SJSA1 (cell line): ENCODE measurements around the gene OR6B2. TPM values are rescaled to one million over a fixed set of nuclear protein-coding genes. Genes with fewer than 3 reads are reported as not detected.

Experiments used
- DNase-seq, 2 experiments: peaks; one replicate each; pipeline ENCODE4 v3.0.0-alpha.2; 2015 to 2020; ENCODE audit warnings: low spot score in 2 of 2, low read depth in 1 of 2
- H3K27ac ChIP-seq: fragments of 250-450 bp; sonication (Bioruptor Pico); 2 replicates; pipeline ENCODE4 v1.5.1; 2020; ENCODE audit warnings: mild to moderate bottlenecking, moderate library complexity
- H3K27me3 ChIP-seq: fragments of 250-450 bp; sonication (Bioruptor Pico); replicated peaks from 2 replicates; pipeline ENCODE4 v1.5.1; 2020; ENCODE audit warnings: mild to moderate bottlenecking, moderate library complexity
- H3K36me3 ChIP-seq: fragments of 250-450 bp; sonication (Bioruptor Pico); 2 replicates; pipeline ENCODE4 v1.5.1; 2020; ENCODE audit warnings: mild to moderate bottlenecking
- H3K4me1 ChIP-seq: fragments of 250-450 bp; sonication (Bioruptor Pico); replicated peaks from 2 replicates; pipeline ENCODE4 v1.6.1; 2021; ENCODE audit warnings: mild to moderate bottlenecking
- H3K4me3 ChIP-seq: fragments of 250-450 bp; sonication (Bioruptor Pico); 2 replicates; pipeline ENCODE4 v1.5.1; 2020; ENCODE audit warnings: mild to moderate bottlenecking
- H3K9me3 ChIP-seq: fragments of 250-450 bp; sonication (Bioruptor Pico); replicated peaks from 2 replicates; pipeline ENCODE4 v1.5.1; 2020; ENCODE audit warnings: mild to moderate bottlenecking
- total RNA-seq: library from RNA; depleted of rRNA; stranded (reverse); fragments of >200 nt; shearing (Covaris generic); gene quantifications from 2 replicates; pipeline ENCODE4 v1.2.3, GENCODE V29; 2014; rRNA removed

The OR6B2 gene
- total RNA-seq: not detected in 2 replicates

DNA sequence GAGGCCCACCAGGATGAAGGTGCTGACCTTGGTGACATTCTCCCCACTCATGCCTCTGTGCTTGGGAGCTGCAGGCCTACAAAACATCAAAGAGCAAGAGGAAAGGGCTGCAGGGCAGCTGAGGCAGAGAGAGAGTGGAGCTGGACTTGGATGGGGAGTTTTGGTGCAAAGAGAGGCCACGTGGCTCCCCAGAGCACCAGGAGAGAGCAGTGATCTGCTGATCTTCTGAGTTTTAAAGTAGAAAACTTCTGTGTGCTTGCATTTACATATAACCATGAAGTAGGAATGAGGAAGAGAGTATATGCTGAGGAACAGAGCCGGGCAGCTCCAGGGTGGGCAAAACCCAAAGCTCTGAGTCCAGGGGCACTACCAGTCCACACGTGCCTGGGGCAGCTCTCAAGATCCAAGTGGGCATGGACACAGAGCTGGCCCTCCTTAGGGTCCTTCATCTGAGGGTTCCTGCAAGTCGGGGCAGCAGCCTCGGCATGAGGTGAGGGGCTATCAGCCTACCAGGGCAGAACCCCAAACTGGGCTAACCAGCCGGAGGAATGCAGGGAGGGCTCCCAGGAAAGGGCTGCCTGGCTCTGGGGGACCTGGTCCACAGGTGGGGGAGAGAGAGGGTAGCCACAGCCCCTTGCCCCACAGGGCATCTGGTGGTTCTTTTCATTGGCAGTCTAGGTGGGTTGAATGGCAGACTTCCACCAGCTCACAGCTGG lies at the start of gene OR6B2:
TSS of gene OR6B2 (minus strand) at position 51 of the 716 bp plus-strand sequence. CDS start at position 51, 0 bp downstream.
- Histone ChIP-seq H3K4me3 (no peak within 1 kb of the TSS), H3K9me3 (peaks cover 2% of the 10 kb centered on the region; the same call in 1 of the 2 replicates), H3K36me3 (no peaks in the 10 kb centered on the region), H3K4me1 (no peaks in the 10 kb centered on the region), H3K27ac (no peak within 1 kb of the TSS), H3K27me3 (peaks cover 41% of the 10 kb centered on the region)
- no peak for DNase-seq

- Histone ChIP-seq H3K4me3 (no peak overlapping the region), H3K4me1 (no peaks in the 10 kb centered on the region), H3K27me3 (no peaks in the 10 kb centered on the region), H3K9me3 (no peaks in the 10 kb centered on the region), H3K36me3 (no peaks in the 10 kb centered on the region), H3K27ac (no peak overlapping the region)
- no peak for DNase-seq
These were observed 48.4 kb upstream of the OR6B2 start for GRCh38 chr2:240078631-240079030.

DNA sequence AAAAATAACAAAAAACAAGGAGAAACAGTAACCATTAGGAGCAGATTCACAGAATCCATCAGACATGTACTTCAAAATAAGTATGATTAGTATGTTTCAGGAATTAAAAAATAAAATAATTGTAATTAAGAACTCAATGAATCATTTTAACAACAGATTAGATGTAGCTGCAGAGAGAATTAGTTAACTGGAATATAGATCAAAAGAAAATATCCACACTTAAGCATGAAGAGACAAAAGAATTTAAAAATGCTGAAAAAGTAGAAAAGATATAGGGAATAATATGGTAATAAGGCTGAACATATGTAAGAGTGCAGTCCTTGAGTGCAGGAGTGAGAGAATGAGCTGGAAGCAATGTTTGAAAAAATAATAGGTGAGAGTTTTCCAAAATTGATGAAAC lies 47.2 kb upstream of the OR6B2 start:
- Histone ChIP-seq H3K36me3 (no peaks in the 10 kb centered on the region), H3K27me3 (peaks cover 3% of the 10 kb centered on the region; the same call in 1 of the 2 replicates), H3K9me3 (no peaks in the 10 kb centered on the region), H3K27ac (no peak overlapping the region), H3K4me3 (no peak overlapping the region), H3K4me1 (no peaks in the 10 kb centered on the region)
- DNase-seq: no peak

- DNase-seq: no peak
- Histone ChIP-seq H3K4me1 (no peaks in the 10 kb centered on the region), H3K27me3 (peaks cover 8% of the 10 kb centered on the region), H3K27ac (no peak overlapping the region), H3K4me3 (no peak overlapping the region), H3K36me3 (no peaks in the 10 kb centered on the region), H3K9me3 (no peaks in the 10 kb centered on the region)
These were observed 44.3 kb upstream of the OR6B2 start for GRCh38 chr2:240074545-240074944.

GRCh38 chr2:240070907-240071306 lies 40.7 kb upstream of the OR6B2 start:
- Histone ChIP-seq H3K4me1 (no peaks in the 10 kb centered on the region), H3K27me3 (peaks cover 22% of the 10 kb centered on the region), H3K27ac (no peak overlapping the region), H3K36me3 (no peaks in the 10 kb centered on the region), H3K9me3 (no peaks in the 10 kb centered on the region; the same call in 1 of the 2 replicates), H3K4me3 (no peak overlapping the region)
- DNase-seq: no peak

- Histone ChIP-seq H3K4me3 (no peak overlapping the region), H3K9me3 (no peaks in the 10 kb centered on the region; the same call in 1 of the 2 replicates), H3K4me1 (no peaks in the 10 kb centered on the region), H3K36me3 (no peaks in the 10 kb centered on the region), H3K27ac (no peak overlapping the region), H3K27me3 (peaks cover 22% of the 10 kb centered on the region)
- no peak for DNase-seq
These were observed 39.6 kb upstream of the OR6B2 start for GRCh38 chr2:240069829-240070228.

- no peak overlapping the region for H3K4me3 ChIP-seq
- H3K9me3 ChIP-seq: no peaks in the 10 kb centered on the region; the same call in 1 of the 2 replicates
- H3K4me1 ChIP-seq: no peaks in the 10 kb centered on the region
- DNase-seq: no peak
- H3K27ac ChIP-seq: no peak overlapping the region
- no peaks in the 10 kb centered on the region for H3K36me3 ChIP-seq
- peaks cover 19% of the 10 kb centered on the region for H3K27me3 ChIP-seq
These were observed 38.0 kb upstream of the OR6B2 start for GRCh38 chr2:240068193-240068592.

- H3K27me3 ChIP-seq: peaks cover 15% of the 10 kb centered on the region
- DNase-seq: no peak
- no peaks in the 10 kb centered on the region for H3K36me3 ChIP-seq
- no peaks in the 10 kb centered on the region for H3K4me1 ChIP-seq
- H3K27ac ChIP-seq: no peak overlapping the region
- no peak overlapping the region for H3K4me3 ChIP-seq
- no peaks in the 10 kb centered on the region; the same call in 1 of the 2 replicates for H3K9me3 ChIP-seq
These were observed 36.3 kb upstream of the OR6B2 start for GRCh38 chr2:240066489-240066888.

DNA sequence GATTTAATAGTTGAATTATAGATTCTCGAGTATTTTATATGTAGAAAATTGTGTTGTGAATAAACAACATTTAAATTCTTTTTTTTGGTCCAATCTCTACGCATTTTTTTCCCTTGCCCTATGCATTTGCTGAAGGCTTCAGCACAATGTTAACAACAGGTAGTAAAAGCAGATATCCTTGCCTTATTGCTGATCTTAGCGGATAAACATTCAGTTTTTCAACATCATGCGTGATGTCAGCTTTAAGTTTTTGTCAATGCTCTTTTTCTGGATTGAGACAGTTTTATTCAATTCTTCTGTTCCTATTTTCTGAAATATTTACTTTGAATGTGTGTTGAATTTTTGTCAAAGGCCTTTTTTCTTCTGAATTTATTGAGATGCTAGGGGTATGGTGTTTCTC lies 34.7 kb upstream of the OR6B2 start:
- no peaks in the 10 kb centered on the region; the same call in 1 of the 2 replicates for H3K9me3 ChIP-seq
- no peaks in the 10 kb centered on the region for H3K36me3 ChIP-seq
- no peak for DNase-seq
- no peak overlapping the region for H3K4me3 ChIP-seq
- no peaks in the 10 kb centered on the region for H3K4me1 ChIP-seq
- peaks cover 24% of the 10 kb centered on the region for H3K27me3 ChIP-seq
- no peak overlapping the region for H3K27ac ChIP-seq

DNA sequence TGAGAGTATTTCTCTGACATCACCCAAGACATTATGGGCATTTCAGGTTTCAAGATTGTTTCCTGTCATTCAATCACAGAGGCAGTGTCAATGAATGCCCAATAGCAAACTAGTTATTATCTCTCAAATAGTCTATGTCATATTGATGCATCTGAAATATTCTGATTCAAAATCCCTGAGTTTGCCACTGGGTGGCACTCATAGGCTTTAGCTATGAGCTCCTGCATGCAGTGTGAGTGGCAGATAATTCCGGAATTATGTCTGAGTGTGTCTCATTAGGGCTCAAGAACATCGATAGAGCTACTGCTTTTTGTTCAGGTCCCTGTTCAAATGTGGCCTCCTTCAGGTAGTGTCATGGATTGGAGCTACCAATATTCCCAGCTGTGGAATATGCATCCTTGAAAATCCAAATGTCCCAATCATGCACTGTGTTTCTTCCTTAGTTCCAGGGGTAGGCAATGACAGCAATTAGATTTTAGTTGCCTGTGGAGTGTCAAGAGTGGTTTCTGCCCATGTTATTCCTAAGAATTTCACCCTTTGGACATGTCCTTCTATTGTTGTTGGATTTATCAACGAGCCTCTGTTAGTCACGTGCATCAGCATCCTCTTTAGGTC lies 30.9 kb upstream of the OR6B2 start:
- Histone ChIP-seq H3K4me3 (no peak overlapping the region), H3K27me3 (peaks cover 45% of the 10 kb centered on the region), H3K4me1 (no peaks in the 10 kb centered on the region), H3K9me3 (no peaks in the 10 kb centered on the region), H3K36me3 (no peaks in the 10 kb centered on the region), H3K27ac (no peak overlapping the region)
- DNase-seq: peak in 1 of 2 experiments; percentile 17

DNA sequence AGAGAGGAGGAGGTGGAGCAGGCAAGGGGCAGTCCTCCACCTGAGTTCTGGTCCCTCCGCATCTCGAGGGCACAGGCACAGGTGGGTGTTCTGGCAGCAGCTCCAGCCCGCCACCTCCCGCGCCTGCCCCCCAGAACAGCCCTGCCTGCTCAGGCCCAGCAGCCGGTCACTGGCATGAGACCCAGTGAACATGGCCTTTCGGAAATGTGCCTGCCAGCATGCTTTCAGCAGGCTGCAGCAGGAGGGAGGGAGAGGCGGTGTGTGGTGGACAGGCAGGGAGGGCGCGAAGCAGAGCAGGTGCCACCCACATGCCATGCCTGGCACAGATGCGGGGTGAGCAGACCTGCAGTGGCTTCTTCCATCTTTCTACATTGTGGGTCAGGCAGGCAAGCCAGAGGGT lies 26.4 kb upstream of the OR6B2 start:
- H3K9me3 ChIP-seq: no peaks in the 10 kb centered on the region
- H3K27me3 ChIP-seq: peaks cover 80% of the 10 kb centered on the region
- H3K4me1 ChIP-seq: no peaks in the 10 kb centered on the region
- DNase-seq: no peak
- H3K4me3 ChIP-seq: no peak overlapping the region
- H3K36me3 ChIP-seq: no peaks in the 10 kb centered on the region
- H3K27ac ChIP-seq: no peak overlapping the region

GRCh38 chr2:240055177-240055917 lies 25.1 kb upstream of the OR6B2 start:
- peaks cover 80% of the 10 kb centered on the region for H3K27me3 ChIP-seq
- H3K9me3 ChIP-seq: no peaks in the 10 kb centered on the region
- H3K36me3 ChIP-seq: no peaks in the 10 kb centered on the region
- no peak for DNase-seq
- no peak overlapping the region for H3K27ac ChIP-seq
- no peak overlapping the region for H3K4me3 ChIP-seq
- no peaks in the 10 kb centered on the region for H3K4me1 ChIP-seq

- H3K36me3 ChIP-seq: no peaks in the 10 kb centered on the region
- H3K9me3 ChIP-seq: no peaks in the 10 kb centered on the region
- DNase-seq: no peak
- H3K4me1 ChIP-seq: no peaks in the 10 kb centered on the region
- no peak within 1 kb of the TSS for H3K4me3 ChIP-seq
- no peak within 1 kb of the TSS for H3K27ac ChIP-seq
- peaks cover 85% of the 10 kb centered on the region for H3K27me3 ChIP-seq
These were observed 23.2 kb upstream of the OR6B2 start, which contains the start of gene OR6B3 for GRCh38 chr2:240053173-240054155. OR6B3 (minus strand) TSS chr2:240053521.
